SIG-M5 (cell line): ENCODE data around the gene ZNF595.
"Not testable (repeated sequence)": the region's sequence is repeated elsewhere in the genome, so short reads cannot be mapped to it uniquely, and the experiment has no call there.

Experiments used
- DNase-seq: peaks from one replicate; lab custom pipeline; 2025; lab: John Stamatoyannopoulos, UW

The ZNF595 gene

DNA sequence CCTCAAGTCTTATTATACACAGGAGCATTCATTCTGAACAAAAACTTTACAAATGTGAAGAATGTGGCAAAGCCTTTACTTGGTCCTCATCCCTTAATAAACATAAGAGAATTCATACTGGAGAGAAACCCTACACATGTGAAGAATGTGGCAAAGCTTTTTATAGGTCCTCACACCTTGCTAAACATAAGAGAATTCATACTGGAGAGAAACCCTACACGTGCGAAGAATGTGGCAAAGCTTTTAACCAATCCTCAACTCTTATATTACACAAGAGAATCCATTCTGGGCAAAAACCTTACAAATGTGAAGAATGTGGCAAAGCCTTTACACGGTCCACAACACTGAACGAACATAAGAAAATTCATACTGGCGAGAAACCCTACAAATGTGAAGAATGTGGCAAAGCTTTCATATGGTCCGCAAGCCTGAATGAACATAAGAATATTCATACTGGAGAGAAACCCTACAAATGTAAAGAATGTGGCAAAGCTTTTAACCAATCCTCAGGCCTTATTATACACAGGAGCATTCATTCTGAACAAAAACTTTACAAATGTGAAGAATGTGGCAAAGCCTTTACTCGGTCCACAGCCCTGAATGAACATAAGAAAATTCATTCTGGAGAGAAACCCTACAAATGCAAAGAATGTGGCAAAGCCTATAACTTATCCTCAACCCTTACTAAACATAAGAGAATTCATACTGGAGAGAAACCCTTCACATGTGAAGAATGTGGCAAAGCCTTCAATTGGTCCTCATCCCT lies 33.6 kb downstream of the ZNF595 start:
- not testable (repeated sequence) for DNase-seq

DNA sequence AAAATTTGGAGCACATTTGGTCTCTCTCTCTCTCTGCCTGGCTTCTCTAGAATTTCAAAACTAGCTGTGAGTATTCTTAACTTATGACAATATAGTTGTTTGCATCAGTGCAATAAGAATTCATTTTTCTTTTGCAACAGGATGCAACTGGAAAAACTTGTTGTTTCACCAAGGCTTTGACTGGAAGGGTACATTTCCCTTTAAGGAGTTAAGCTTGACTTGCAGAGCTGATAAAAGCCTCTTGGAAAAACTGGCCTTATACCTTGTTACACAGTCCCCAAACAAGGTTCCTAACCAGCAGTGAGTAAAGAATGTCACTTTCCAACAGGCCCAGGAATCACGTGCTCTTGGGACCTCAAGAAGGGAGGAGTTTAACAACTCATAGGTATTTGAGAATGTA lies 45.3 kb downstream of the ZNF595 start:
- DNase-seq, result no peak

GRCh38 chr4:99863-100262 lies 46.7 kb downstream of the ZNF595 start:
- no peak for DNase-seq

- DNase-seq, result no peak
These were observed 53.9 kb downstream of the ZNF595 start for GRCh38 chr4:107083-107443.

- DNase-seq, result no peak
These were observed 54.6 kb downstream of the ZNF595 start for GRCh38 chr4:107444-108429.

DNA sequence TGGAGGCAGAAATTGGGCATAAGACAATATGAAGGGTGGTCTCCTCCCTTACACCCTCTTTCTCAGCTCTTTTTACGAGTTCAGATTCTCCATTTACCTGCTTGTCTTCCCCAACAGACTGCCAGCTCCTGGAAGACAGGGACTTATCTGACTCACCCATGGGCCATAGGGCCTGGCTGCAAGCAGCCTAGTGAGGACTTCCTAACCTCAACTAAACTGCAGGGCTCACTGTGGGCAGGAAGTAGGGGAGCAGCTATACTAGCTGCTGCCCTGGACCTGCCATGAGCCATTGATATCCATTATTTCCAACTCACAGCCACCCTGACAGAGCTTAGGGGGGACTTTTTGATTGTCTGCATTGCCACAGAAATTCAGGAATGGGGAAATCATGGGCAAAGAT lies 59.6 kb downstream of the ZNF595 start:
- no peak for DNase-seq

DNA sequence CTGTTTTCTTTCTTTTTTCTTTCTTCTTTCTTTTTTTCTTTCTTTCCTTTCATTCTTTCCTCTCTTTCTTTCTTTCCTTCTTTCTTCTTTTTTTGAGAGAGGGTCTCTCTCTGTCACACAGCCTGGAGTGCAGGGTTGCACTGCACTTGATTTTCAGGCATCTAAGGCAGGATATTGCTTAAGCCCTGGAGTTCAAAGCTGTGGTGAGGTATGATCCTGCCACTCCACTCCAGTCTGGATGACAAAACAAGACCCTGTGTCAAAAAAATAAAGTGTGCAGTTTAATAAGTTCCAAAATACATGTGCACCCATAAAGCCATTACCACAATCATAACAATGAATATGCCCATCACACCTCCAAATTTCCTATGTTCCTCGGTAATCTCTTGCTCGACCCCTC lies 60.6 kb downstream of the ZNF595 start:
- DNase-seq, result no peak

DNA sequence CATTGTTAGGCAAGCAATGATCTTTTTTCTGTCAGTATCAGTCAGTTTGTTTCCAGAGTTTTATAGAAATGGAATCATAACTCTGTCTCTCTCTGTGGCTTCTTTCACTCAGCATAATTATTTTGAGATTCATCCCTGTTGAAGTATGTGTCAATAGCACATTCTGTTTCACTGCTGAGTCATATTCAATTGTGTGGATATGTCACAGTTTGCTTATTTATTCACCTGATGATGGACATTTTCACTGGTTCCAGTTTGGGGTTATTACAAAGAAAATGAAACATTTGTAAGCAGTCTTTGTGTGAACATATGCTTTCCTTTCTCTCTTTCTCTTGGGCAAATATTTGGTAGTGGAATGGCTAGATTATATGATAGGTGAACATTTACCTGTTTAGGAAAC lies 61.0 kb downstream of the ZNF595 start:
- DNase-seq, result no peak

DNA sequence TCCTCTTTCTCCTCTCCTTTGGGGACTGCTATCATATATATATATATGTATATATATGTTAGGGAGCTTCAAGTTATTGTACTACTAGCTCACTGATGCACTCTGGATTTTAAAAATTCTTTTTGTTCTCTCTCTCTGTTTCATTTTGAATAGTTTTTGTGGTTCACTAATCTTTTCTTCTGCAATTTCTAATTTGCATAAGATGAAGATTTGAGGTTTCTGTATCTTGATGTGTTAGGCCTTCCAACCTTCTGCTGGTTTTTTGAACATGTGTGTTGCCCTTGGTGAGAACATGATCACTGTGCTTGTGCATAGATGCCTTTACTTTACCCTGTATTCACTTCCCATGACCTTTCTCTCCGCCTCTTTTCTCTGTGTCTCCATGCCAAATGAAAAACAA lies 63.4 kb downstream of the ZNF595 start:
- no peak for DNase-seq

DNA sequence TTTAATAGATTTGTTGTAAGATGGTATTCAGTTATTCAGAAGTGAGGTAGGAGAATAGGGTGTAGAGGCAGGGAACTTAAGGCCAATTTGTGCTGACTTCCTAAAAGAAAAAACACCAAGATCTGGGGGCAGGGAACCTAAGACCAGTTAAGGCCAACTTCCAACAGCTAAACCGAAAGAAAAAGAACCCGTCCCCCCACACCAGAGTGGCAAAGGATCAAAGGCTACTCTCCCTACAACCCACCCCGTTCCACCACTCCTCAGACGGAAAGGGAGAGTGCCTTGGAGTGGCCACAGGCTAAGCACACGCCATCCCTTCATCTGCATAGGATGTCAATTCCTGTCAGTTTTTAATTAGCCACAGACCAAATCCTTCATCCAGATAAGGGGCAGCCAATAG lies 67.5 kb downstream of the ZNF595 start:
- DNase-seq, result no peak

DNA sequence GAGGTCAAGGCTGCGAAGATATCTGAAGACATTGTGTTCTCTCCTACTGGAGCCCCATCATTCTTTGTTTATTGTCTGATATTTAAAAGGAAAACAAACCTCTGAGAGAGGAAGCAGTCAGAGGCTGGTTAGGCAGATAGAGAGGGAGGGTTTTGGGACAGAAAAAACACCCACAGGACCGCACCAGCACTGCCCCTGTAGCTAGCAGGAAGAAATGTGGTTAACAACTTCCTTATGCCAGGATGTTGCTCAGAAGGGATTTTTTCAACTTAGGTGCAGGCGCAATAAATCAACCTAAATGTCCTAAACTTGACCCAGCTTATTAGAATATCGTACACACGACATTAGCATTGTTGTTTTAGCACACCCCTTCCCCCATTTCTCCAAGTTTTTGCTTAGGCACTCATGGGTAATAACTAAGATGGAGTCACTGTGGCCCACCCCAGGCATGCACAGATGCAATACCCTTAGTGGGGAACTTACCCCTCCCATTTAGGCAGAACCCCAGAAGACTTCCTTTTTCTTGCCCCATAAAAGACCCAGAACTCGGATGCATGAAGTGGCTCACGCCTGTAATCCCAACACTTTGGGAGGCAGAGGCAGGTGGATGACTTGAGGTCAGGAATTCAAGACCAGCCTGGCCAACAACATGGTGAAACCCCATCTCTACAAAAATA lies 68.4 kb downstream of the ZNF595 start:
- no peak for DNase-seq

- DNase-seq, result not testable (repeated sequence)
These were observed 70.8 kb downstream of the ZNF595 start for GRCh38 chr4:123922-124274.

- peak; percentile 7 for DNase-seq
These were observed 71.4 kb downstream of the ZNF595 start, which contains the start of gene ZNF718 for GRCh38 chr4:124275-125081. Gene ZNF718 (plus strand): TSS chr4:124501. CDS start chr4:124671, 170 bp downstream.

GRCh38 chr4:125091-125771 lies 72.1 kb downstream of the ZNF595 start:
- no peak for DNase-seq

DNA sequence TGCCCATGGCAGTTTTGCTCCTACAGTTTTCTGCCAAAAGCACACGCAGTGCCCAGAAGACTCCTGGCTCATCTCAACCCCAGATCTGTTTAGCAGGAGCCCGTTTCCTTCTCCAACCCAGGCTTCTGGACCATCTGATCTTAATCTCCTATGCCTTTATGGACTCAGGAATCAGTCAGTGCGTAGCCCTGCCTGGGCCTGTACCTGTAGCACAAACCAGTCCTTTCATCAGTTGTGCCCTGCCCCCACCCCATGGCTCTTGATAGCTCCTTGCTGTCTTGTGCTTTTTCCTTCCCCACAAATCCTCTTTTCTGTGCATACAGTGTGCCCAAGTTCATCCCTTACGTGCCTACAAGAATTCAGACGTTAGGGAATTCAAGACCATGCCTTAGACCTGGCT lies 72.7 kb downstream of the ZNF595 start:
- no peak for DNase-seq

DNA sequence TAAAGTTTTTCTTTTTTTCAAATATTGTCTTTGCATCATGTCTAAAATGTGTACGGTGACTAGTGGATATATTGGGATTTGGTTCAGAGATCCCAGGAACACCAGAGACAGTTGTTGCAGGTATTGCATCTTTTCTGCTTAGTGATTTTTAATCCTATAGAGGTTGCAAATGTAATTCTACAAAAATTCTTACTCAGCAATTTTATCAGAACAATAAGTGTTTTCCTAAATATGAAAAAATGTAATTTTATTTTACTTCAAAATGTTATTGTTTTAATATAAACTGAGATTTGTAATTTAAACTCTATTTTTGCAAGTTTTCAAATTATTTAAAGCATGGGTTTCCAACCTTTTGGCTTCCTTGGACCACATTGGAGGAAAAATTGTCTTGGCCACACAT lies 79.4 kb downstream of the ZNF595 start:
- no peak for DNase-seq
